Right cardiac atrium (tissue), 5 donors: ENCODE measurements around the gene TRUB2. TPM values are rescaled to one million over a fixed set of nuclear protein-coding genes. Genes with fewer than 3 reads are reported as not detected.
A peak's percentile ranks its signal among the peaks of the same experiment; 100 is the strongest.
"Not testable (repeated sequence)": the region's sequence is repeated elsewhere in the genome, so short reads cannot be mapped to it uniquely, and the experiment has no call there.

Experiments
- ATAC-seq, 2 donors: fragments of 200-7000 bp; cut with Tn5 transposase; one replicate each; pipeline versions ENCODE4 v1.8.0 to v1.9.1; 2020; ENCODE audit warnings: moderate library complexity in 2 of 2, mild to moderate bottlenecking in 1 of 2
- DNase-seq, 3 donors: peaks; one replicate each; pipeline ENCODE4 v3.0.0-alpha.2; 2020
- H3K27ac ChIP-seq: one replicate; pipeline ENCODE4 v1.5.1; 2013; ENCODE audit warnings: mild to moderate bottlenecking, low read length, control low read depth, moderate library complexity
- H3K27me3 ChIP-seq: one replicate; pipeline ENCODE4 v1.6.1; 2013; ENCODE audit not compliant: control insufficient read depth, insufficient read depth
- H3K4me1 ChIP-seq: one replicate; pipeline ENCODE4 v1.6.1; 2013; ENCODE audit warnings: low read length; ENCODE audit not compliant: control insufficient read depth, insufficient read depth
- H3K4me3 ChIP-seq: one replicate; pipeline ENCODE4 v1.5.1; 2013; ENCODE audit warnings: low read length, control low read depth
- H3K9me3 ChIP-seq: one replicate; pipeline ENCODE4 v1.6.1; 2013; ENCODE audit warnings: low read length; ENCODE audit not compliant: control insufficient read depth
- WGBS: extraction: QIAGEN DNeasy Blood & Tissue Kit; methylation state at CpG from one replicate; pipeline ENCODE4 v1.1.7; 2013; 5-methylcytosine and 5-hydroxymethylcytosine counted together
- intact Hi-C, 4 donors: fragments of 100-400 bp; cut with DNase I; formaldehyde crosslinking; loops; one replicate each; pipeline versions ENCODE4 v1.11.0 to v1.14.0; 2022 to 2023
- polyA plus RNA-seq: library from polyadenylated mRNA; stranded (reverse); fragments of 200-250 nt; gene quantifications from one replicate; pipeline ENCODE4 v1.2.3, GENCODE V29; 2013
- total RNA-seq, 4 donors: library from RNA; stranded (reverse); fragmentation: NEBNext Ultra II Directional; extraction: Animal tissue kit (Norgen Biotek cat#: 25700); gene quantifications; one replicate each; pipeline ENCODE4 v1.2.1, GENCODE V29; 2021
- donor health status: healthy with polysubstance abuse.
- donor health status: DM: no; HTN: yes; CAD: no.
- donor health status: DM: no; HTN: no; CAD: no.
- donor health status: DM: no; HTN: yes; CAD: no; lungs with severe emphysema.
- donor health status: DM: yes; HTN: yes; CAD: no.

The TRUB2 gene
- total and polyA plus RNA-seq, 5 donors = 19.9 to 29.0 (median 25.3) TPM

DNA sequence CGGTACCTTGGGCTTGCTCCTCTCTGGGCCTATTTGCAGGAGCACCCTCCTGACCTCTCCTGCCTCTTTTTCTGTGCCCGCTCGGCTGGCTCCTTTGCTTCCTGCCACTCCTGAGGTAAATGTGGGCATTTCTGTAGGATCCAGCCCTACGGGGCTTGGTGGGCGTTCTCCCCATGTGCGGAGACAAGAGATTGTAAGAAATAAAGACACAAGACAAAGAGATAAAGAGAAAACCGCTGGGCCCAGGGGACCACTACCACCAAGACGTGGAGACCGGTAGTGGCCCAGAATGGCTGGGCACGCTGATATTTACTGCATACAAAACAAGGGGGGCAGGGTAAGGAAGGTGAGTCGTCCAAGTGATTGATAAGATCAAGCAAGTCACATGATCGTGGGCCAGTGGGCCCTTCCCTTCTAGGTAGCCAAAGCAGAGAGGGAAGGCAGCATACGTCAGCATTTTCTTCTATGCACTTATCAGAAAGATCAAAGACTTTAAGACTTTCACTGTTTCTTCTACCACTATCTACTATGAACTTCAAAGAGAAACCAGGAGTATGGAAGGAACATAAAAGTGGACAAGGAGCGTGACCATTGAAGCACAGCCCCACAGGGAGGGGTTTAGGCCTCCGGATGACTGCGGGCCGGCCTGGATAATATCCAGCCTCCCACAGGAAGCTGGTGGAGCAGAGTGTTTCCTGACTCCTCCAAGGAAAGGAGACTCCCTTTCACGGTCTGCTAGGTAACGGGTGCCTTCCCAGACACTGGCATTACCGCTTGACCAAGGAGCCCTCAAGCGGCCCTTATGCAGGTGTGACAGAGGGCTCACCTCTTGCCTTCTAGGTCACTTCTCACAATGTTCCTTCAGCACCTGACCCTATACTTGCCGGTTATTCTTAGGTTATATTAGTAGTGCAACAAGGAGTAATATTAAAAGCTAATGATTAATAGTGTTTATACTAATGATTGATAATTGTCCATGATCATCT is 42.9 kb downstream of the TRUB2 start:
- H3K27ac ChIP-seq, H3K27me3 ChIP-seq, H3K4me1 ChIP-seq, H3K9me3 ChIP-seq, intact Hi-C loops, H3K4me3 ChIP-seq, ATAC-seq: not testable (repeated sequence)
- peak; percentile 57 to 79 (median 66) for DNase-seq
- 60% methylated on average over 22 of the region's 22 CpGs for WGBS

DNA sequence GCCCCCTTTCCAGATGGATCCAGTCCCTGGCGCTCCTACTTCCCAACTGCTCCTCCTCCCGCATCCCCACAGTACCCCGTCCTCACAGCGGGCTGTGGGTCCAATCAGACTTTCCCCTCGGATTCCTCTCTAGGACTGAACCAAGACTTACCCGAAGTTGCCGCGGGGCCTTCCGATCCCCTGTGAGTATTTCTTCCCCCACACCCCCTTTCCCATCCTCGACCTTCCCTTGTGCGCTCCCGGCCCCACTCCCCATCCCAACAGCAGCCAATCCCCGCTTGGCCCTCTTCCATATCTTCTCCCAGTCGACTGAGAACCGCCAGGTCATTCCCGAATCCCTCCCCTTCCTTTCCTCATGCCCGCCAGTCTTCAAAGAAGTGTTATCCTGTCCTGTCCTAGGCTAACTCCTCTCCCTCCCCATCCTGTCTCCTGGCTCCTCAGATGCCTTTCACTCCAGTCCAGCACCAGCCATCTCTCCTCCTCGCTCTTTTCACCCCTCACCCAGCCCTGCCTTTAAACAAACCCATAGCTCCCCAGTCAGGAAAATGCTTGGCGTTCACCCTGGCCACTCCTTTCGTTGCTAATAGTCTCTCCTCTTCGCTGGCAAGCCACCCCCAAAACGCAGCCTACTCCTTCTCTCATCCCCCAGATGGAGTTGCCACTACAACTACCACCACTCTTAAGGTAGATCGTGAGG is 45.5 kb downstream of the TRUB2 start:
- intact Hi-C loops = no loop called here
- peak; percentile 48 to 77 (median 65) for DNase-seq
- Histone ChIP-seq H3K4me1 (peaks cover 5% of the 10 kb centered on the region), H3K4me3 (peak overlapping the region; percentile 84), H3K9me3 (no peaks in the 10 kb centered on the region), H3K27me3 (no peaks in the 10 kb centered on the region), H3K27ac (peak overlapping the region; percentile 91)
- ATAC-seq = peak; percentile 2 to 44
- WGBS = 5% methylated on average over 23 of the region's 23 CpGs

DNA sequence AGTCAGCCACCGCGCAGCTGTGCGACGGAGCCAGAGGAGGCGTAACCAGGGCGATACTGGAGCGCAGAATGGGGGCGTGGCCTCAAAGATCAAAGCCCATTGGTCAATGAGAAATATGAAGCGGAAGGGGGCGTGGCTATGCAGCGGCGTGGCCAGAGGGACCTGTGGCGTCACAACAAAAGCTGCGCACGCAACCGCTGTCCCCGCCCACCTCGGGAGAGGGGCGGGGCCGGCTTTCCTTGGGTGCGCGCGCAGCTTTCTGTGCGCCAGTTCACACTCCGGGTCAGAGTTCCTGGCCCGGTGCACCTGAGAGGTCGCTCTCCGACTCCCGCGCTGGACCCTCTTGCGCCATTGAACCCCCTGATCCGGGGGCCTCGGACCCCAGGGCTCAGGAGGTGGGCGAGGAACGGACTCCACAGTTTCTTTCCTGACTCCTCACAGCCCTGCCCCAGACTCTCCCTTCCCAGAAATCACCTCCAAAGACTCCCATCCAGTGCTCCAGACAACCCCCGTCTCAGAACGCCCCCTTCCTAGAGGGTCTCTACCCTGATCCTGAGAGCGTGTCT is 46.2 kb downstream of the TRUB2 start, which contains the start of gene SWI5:
TSS of gene SWI5 (plus strand) at position 269 of the 566 bp plus-strand sequence.
- H3K9me3 ChIP-seq = no peaks in the 10 kb centered on the region
- intact Hi-C loops = no loop called here
- H3K27ac ChIP-seq = peak within 1 kb of the TSS; percentile 92
- WGBS = under 1% methylated on average over 38 of the region's 38 CpGs
- ATAC-seq = peak; percentile 97 to 98
- DNase-seq = peak; percentile 100
- peaks cover 5% of the 10 kb centered on the region for H3K4me1 ChIP-seq
- peak within 1 kb of the TSS; percentile 95 for H3K4me3 ChIP-seq
- no peaks in the 10 kb centered on the region for H3K27me3 ChIP-seq

DNA sequence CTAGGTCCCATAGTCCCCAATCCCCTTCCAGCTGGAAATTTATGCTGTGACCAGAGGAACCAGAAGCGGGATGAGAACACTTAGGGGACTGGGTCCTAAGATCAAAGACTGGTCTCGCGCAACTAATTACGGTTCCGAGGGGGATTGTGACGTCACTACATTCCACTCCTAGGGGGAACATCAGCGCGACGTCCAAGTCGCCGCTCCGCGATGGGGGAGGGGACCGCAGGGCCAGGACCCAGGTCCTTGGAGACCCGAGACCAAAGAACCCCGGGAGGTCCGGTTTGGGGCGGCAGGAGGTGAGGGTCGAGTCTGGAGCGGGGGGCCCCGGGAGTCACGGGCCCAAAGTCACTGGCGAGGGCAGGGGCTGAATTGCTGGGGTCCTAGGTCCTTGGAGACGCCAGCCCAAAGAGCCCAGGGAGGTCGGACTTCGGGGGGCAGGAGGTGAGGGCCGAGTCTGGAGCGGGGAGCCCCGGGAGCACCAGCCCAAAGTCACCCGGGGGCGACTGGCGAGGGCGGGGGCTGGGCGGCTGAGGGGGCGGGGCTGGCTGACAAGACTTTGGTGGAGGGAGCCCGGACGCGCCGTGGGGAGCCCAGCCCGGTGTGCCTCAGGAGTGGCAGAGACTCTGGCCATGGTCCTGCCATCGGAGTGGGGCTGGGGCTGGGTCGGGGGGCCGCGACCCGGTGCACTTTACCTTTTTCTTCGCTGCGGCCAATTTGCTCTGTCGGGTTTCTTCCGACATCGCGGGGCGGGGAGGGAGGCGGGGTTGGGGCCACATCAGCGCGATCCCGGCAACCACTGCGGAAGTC is 46.8 kb downstream of the TRUB2 start, which contains the start of gene GOLGA2:
TSS of gene GOLGA2 (minus strand) at position 810 of the 810 bp plus-strand sequence. CDS start at position 779, 31 bp downstream.
- peak; percentile 70 to 80 (median 73) for DNase-seq
- under 1% methylated on average over 57 of the region's 57 CpGs for WGBS
- intact Hi-C loops = no loop called here
- H3K9me3 ChIP-seq = no peaks in the 10 kb centered on the region
- peak within 1 kb of the TSS; percentile 92 for H3K27ac ChIP-seq
- ATAC-seq = peak; percentile 77 to 80
- H3K4me3 ChIP-seq = peak within 1 kb of the TSS; percentile 95
- H3K4me1 ChIP-seq = peaks cover 5% of the 10 kb centered on the region
- H3K27me3 ChIP-seq = no peaks in the 10 kb centered on the region

DNA sequence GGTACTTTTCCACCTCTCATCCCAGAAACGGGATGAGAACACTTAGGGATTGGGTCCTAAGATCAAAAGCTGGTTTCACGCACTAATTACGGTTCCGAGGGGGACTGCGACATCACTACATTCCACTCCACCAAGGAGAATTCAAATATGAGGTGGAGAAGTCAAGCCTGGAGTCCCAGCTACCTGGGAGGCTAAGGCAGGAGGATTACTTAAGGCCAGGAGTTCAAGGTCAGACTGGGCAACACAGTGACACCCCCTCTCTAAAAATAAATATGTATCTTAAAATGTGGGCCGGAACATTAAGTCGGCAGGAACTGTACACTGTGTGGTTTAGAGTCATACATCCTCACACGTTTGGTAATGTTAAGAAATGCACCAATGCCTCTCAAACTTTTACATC is 48.0 kb downstream of the TRUB2 start:
- DNase-seq (no peak), ATAC-seq (no peak)
- Histone ChIP-seq H3K4me3 (no peak overlapping the region), H3K27me3 (no peaks in the 10 kb centered on the region), H3K4me1 (peaks cover 5% of the 10 kb centered on the region), H3K27ac (peak overlapping the region; percentile 3), H3K9me3 (no peaks in the 10 kb centered on the region)
- 65% methylated on average over 8 of the region's 8 CpGs for WGBS
- intact Hi-C loops = no loop called here

DNA sequence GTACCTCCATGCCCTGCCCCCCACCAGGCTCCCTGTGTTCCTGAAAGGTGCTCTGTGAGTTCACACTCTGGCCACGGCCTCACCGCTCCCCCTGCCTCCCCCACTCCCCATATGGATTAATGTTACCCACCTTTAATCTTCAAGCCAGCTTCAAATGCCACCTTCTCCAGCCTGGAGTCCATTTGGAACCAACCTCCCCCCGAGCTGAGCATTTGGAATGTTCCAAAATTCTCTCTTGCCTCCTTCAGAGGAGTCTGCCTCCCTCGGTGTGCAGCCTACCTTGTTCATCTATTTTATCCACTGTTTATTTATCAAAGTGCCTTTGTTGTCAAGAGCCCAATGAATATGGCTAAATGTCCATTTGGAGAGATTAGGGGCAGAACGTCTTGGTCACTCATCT is 50.7 kb downstream of the TRUB2 start:
- Histone ChIP-seq H3K27ac (no peak overlapping the region), H3K9me3 (no peaks in the 10 kb centered on the region), H3K4me1 (no peaks in the 10 kb centered on the region), H3K4me3 (no peak overlapping the region), H3K27me3 (no peaks in the 10 kb centered on the region)
- WGBS = 70% methylated on average over 5 of the region's 5 CpGs
- intact Hi-C loops = no loop called here
- ATAC-seq (no peak), DNase-seq (no peak)

DNA sequence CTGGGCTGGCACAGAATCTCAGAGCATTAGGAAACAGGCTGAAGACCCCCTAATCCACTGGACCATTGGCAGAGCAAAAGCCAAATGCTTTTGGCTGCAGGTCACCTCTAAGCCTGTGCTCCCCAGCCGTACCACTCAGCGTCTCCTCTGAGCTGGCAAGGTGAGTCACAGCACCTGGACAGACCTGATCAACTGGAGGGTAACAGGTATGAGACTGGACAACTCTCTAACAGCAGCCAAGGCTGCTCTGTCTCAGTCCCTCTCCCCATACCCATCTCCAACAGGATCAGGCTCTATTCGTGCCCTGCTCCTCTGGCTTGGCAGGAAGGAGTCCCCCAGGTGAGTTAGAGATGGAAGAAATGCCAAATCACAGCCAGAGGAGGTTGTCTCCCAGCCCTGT is 51.1 kb downstream of the TRUB2 start:
- H3K4me3 ChIP-seq = no peak overlapping the region
- H3K27ac ChIP-seq = no peak overlapping the region
- DNase-seq = no peak
- no peaks in the 10 kb centered on the region for H3K4me1 ChIP-seq
- H3K9me3 ChIP-seq = no peaks in the 10 kb centered on the region
- intact Hi-C loops = no loop called here
- 85% methylated on average over 3 of the region's 3 CpGs for WGBS
- no peaks in the 10 kb centered on the region for H3K27me3 ChIP-seq
- ATAC-seq = no peak

DNA sequence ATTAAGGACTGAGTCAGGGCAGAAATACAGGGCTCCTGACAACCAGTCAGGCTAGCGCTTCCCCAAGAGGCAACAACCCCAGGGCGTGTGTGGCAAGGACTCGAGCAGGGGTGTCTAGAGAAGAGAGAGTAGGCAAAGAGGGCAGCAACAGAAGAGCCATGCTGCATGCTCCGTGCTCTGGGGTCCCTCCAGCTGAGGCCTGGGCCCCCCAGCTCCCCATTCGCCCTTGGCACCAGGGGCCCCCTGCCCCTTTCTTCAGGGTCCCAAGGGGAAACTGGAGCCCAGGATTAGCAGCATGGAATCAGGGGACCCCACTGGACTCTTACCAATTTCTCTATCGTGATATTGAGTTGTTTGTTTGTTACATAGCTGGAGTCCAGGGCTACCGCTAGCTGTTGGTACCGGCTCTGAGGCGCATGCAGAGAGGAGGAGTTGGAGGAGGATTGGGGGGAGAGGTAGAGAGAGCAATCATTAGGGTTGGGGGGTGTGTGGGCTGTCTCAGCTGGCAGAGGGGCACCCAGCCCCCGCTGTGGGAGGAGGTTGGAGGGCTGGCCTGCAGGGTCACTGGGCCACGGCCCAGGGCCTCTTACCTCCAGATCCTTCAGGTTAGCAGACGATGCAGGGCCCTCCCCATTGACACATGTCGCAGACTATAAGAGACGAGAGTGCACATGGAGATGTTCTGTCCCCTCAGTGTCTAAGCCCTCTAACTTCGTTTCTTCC is 55.2 kb downstream of the TRUB2 start:
- intact Hi-C loops = no loop called here
- H3K4me1 ChIP-seq = no peaks in the 10 kb centered on the region
- H3K4me3 ChIP-seq = no peak overlapping the region
- DNase-seq = no peak
- H3K9me3 ChIP-seq = no peaks in the 10 kb centered on the region
- no peak overlapping the region for H3K27ac ChIP-seq
- no peak for ATAC-seq
- WGBS = 90% methylated on average over 15 of the region's 15 CpGs
- no peaks in the 10 kb centered on the region for H3K27me3 ChIP-seq

DNA sequence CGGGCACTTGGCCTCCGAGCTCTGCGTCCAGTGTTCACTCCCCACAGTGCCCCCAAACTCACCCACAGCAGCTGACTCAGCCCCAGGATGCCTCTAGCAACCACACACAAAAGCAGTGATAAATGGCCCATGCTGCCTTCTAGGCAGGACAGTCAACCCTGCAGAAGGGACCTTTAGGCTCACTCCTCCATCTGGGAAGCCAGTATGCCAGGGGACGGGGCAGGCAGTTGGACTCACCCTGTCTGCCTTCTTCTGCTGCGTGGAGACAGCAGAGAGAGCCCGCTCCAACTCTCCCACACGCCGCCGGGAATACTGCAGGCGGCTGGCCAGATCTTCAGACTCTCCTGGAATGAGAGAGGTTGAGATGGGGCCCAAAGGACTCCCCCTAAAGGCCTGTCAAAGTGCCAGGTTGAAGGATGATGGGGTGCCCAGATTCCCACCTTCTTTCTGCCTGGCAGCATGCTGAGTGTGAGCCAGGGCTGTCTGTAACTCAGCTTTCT is 56.8 kb downstream of the TRUB2 start:
- H3K27ac ChIP-seq = no peak overlapping the region
- 90% methylated on average over 10 of the region's 10 CpGs for WGBS
- no peaks in the 10 kb centered on the region for H3K9me3 ChIP-seq
- intact Hi-C loops = no loop called here
- no peaks in the 10 kb centered on the region for H3K27me3 ChIP-seq
- ATAC-seq (no peak), DNase-seq (no peak)
- no peaks in the 10 kb centered on the region for H3K4me1 ChIP-seq
- no peak overlapping the region for H3K4me3 ChIP-seq

DNA sequence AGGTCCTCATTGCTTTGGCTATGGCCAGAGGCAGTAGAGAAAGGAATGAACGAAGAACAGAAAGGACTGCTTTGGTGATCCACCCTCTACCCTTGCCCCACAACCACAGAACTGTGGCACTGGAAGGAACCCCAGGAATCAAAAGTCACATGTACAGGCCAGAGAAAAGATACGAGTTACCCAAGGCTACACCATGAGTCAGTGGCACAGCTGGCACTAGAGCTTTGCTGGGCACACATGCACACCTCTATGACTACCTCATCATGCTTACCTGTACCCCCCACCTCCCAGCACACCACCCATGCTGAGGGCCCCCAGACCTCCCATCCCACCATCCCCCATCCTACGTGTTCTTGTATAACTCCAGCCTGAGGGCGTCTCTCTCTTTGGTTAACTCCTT is 59.6 kb downstream of the TRUB2 start:
- Histone ChIP-seq H3K27me3 (no peaks in the 10 kb centered on the region), H3K4me3 (no peak overlapping the region), H3K9me3 (no peaks in the 10 kb centered on the region), H3K27ac (no peak overlapping the region), H3K4me1 (no peaks in the 10 kb centered on the region)
- 77% methylated on average over 4 of the region's 4 CpGs for WGBS
- ATAC-seq = no peak
- DNase-seq = no peak
- intact Hi-C loops = no loop called here
